HepG2 (cell line): ENCODE results near the gene SIRT7. TPM values are rescaled to one million over a fixed set of nuclear protein-coding genes. Genes with fewer than 3 reads are reported as not detected.

Experiments used
- AKAP8 ChIP-seq: sonication (generic); formaldehyde crosslinking; IDR thresholded peaks from 2 replicates; pipeline ENCODE4 v1.5.1; 2020; ENCODE audit warnings: mild to moderate bottlenecking, missing genetic modification reagents
- BRD4 ChIP-seq: sonication (generic); formaldehyde crosslinking; IDR thresholded peaks from 2 replicates; pipeline ENCODE4 v1.4.0; 2020; ENCODE audit warnings: missing genetic modification reagents
- CCAR2 ChIP-seq: fragments of 200-400 bp; formaldehyde crosslinking; optimal IDR thresholded peaks from 2 replicates; pipeline ENCODE3; 2018; ENCODE audit warnings: low read depth, mild to moderate bottlenecking, low read length, moderate library complexity
- EEA1 ChIP-seq: sonication (generic); formaldehyde crosslinking; IDR thresholded peaks from 2 replicates; pipeline ENCODE4 v1.5.1; 2020; ENCODE audit warnings: mild to moderate bottlenecking, missing genetic modification reagents, borderline replicate concordance
- EED ChIP-seq: sonication (generic); formaldehyde crosslinking; IDR thresholded peaks from 2 replicates; pipeline ENCODE4 v1.5.0; 2020; ENCODE audit warnings: mild to moderate bottlenecking, missing genetic modification reagents
- GTF2F1 ChIP-seq: fragments of 150-350 bp; IDR thresholded peaks from 2 replicates; pipeline ENCODE4 v1.6.1; 2014; ENCODE audit warnings: low read length
- HINFP ChIP-seq: sonication (generic); formaldehyde crosslinking; IDR thresholded peaks from 2 replicates; pipeline ENCODE4 v1.4.0; 2020; ENCODE audit warnings: low read depth, mild to moderate bottlenecking, missing genetic modification reagents
- KMT2B ChIP-seq: IDR thresholded peaks from 2 replicates; pipeline ENCODE4 v1.6.1; 2016; ENCODE audit warnings: missing genetic modification reagents, missing compliant biosample characterization
- MXD4 ChIP-seq: IDR thresholded peaks from 2 replicates; pipeline ENCODE4 v1.6.1; 2016; ENCODE audit warnings: mild to moderate bottlenecking, missing biosample characterization, missing genetic modification reagents
- RBFOX2 ChIP-seq: fragments of 200-400 bp; formaldehyde crosslinking; IDR thresholded peaks from 2 replicates; pipeline ENCODE4 v1.6.1; 2017; ENCODE audit warnings: low read depth, mild to moderate bottlenecking, low read length
- TAF1 ChIP-seq: sonication (generic); formaldehyde crosslinking; IDR thresholded peaks from 2 replicates; pipeline ENCODE4 v1.4.0; 2020; ENCODE audit warnings: missing genetic modification reagents
- ZFP41 ChIP-seq: sonication (generic); formaldehyde crosslinking; IDR thresholded peaks from 2 replicates; pipeline ENCODE4 v1.4.0; 2020; ENCODE audit warnings: mild to moderate bottlenecking, missing genetic modification reagents, borderline replicate concordance
- ZNF337 ChIP-seq: sonication (generic); formaldehyde crosslinking; IDR thresholded peaks from 2 replicates; pipeline ENCODE4 v1.5.1; 2020; ENCODE audit warnings: missing genetic modification reagents, low read depth, mild to moderate bottlenecking, borderline replicate concordance
- ZNF354B ChIP-seq: sonication (generic); formaldehyde crosslinking; IDR thresholded peaks from 2 replicates; pipeline ENCODE4 v1.8.0; 2022; ENCODE audit warnings: mild to moderate bottlenecking, missing genetic modification reagents
- ZNF564 ChIP-seq: sonication (generic); formaldehyde crosslinking; IDR thresholded peaks from 2 replicates; pipeline ENCODE4 v1.8.1; 2023; ENCODE audit warnings: mild to moderate bottlenecking, missing genetic modification reagents
- ZNF605 ChIP-seq: sonication (generic); formaldehyde crosslinking; IDR thresholded peaks from 2 replicates; pipeline ENCODE4 v1.8.0; 2022; ENCODE audit warnings: mild to moderate bottlenecking, missing genetic modification reagents
- ZNF691 ChIP-seq: sonication (generic); formaldehyde crosslinking; IDR thresholded peaks from 2 replicates; pipeline ENCODE4 v1.4.0; 2020; ENCODE audit warnings: missing genetic modification reagents, low read depth, mild to moderate bottlenecking, borderline replicate concordance
- polyA plus RNA-seq, 8 experiments: library from polyadenylated mRNA; depleted of rRNA in 3 of 8; stranded (reverse) in 7 of 8; unstranded in 1 of 8; fragments of >200 nt; fragmentation: Illumina TruSeq in 4 of 8; extraction: Trizol in 4 of 8; gene quantifications; 2 replicates each; pipeline versions ENCODE4 v1.2.1 to v1.2.3, GENCODE V29; 2011 to 2016; ENCODE audit warnings: low read depth in 4 of 8, missing spikeins in 1 of 8, mixed read lengths in 1 of 8; ENCODE audit not compliant: insufficient read depth in 1 of 8
- total RNA-seq, 5 experiments: library from RNA; depleted of rRNA; stranded (reverse); fragments of >200 nt; fragmentation: Illumina TruSeq; extraction: Trizol; gene quantifications; 2 replicates each; pipeline ENCODE4 v1.2.3, GENCODE V29; 2016; ENCODE audit warnings: low read depth in 1 of 5
- TF ChIP-seq, protein P1 (sequence below): sonication (generic); formaldehyde crosslinking; IDR thresholded peaks from 2 replicates; pipeline ENCODE4 v1.4.0; 2020; ENCODE audit warnings: low read depth, mild to moderate bottlenecking, missing genetic modification reagents
- TF ChIP-seq, protein P2 (sequence below): IDR thresholded peaks from 2 replicates; pipeline ENCODE4 v1.6.1; 2012; ENCODE audit warnings: low read length, improper control_type of control experiment
- TF ChIP-seq, protein P3 (sequence below): sonication (generic); formaldehyde crosslinking; IDR thresholded peaks from 2 replicates; pipeline ENCODE4 v1.4.0; 2020; ENCODE audit warnings: missing genetic modification reagents, borderline replicate concordance

The SIRT7 gene
- total and polyA plus RNA-seq, 2 of the 13 experiments (the other 11 are each of a cell fraction or from before 2014, with no cell fraction given), result 8.3 to 24.8 TPM

DNA sequence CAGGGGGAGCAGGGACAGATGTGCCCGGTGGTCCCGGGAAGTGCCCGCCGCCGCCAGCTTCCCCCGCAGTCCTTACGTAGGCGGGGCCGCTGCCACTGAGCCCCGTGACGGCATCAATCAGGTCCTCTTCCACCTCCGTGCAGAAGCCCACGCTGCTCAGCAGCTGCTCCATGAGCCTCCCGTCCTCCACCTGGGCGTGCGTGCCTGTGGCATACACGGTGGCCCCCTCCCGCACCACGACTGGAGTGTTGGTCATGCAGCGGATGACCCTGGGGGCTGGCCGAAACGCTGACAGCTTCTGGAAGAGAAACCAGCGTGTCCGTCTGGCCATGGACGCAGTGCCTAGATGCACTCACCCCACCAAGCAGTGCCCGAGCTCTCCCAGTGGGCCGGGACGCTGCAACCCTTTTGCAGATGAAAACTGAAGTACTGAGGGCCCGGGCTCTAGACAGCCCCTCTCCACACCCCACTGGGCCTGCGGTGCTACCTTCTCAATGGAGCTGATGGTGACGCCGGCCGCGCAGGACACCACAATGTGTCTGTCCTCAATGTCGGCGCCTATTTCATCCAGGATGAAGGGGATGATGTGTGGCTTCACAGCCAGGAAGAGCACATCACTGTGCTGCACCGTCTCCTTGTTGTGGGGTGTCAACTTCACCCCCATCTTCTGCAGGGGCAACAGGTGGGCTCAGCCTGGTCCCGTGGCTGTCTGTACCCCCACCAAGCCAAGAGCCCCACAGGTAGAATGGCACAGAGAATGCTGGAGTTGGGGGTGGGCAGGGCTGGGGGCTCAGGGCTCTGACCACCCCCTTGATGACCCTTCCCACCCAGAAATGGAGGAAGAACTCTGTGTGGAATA, 17.1 kb upstream of the SIRT7 start (continued):
- TF ChIP-seq ZFP41 (CRISPR knock-in tag), result no peak
- TF ChIP-seq RBFOX2, result peak; percentile 77
- no peak for TF ChIP-seq ZNF564 (CRISPR knock-in tag)
- no peak for TF ChIP-seq HINFP (CRISPR knock-in tag)
- no peak for TF ChIP-seq CCAR2
- TF ChIP-seq, protein P1, sequence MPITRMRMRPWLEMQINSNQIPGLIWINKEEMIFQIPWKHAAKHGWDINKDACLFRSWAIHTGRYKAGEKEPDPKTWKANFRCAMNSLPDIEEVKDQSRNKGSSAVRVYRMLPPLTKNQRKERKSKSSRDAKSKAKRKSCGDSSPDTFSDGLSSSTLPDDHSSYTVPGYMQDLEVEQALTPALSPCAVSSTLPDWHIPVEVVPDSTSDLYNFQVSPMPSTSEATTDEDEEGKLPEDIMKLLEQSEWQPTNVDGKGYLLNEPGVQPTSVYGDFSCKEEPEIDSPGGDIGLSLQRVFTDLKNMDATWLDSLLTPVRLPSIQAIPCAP, result no peak
- TF ChIP-seq EED (CRISPR knock-in tag), result no peak
- TF ChIP-seq ZNF691 (CRISPR knock-in tag), result 0 out of 2 replicates have a peak, but pooled peaks have one; percentile 24
- TF ChIP-seq, protein P2, sequence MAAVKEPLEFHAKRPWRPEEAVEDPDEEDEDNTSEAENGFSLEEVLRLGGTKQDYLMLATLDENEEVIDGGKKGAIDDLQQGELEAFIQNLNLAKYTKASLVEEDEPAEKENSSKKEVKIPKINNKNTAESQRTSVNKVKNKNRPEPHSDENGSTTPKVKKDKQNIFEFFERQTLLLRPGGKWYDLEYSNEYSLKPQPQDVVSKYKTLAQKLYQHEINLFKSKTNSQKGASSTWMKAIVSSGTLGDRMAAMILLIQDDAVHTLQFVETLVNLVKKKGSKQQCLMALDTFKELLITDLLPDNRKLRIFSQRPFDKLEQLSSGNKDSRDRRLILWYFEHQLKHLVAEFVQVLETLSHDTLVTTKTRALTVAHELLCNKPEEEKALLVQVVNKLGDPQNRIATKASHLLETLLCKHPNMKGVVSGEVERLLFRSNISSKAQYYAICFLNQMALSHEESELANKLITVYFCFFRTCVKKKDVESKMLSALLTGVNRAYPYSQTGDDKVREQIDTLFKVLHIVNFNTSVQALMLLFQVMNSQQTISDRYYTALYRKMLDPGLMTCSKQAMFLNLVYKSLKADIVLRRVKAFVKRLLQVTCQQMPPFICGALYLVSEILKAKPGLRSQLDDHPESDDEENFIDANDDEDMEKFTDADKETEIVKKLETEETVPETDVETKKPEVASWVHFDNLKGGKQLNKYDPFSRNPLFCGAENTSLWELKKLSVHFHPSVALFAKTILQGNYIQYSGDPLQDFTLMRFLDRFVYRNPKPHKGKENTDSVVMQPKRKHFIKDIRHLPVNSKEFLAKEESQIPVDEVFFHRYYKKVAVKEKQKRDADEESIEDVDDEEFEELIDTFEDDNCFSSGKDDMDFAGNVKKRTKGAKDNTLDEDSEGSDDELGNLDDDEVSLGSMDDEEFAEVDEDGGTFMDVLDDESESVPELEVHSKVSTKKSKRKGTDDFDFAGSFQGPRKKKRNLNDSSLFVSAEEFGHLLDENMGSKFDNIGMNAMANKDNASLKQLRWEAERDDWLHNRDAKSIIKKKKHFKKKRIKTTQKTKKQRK, result no peak
- no peak for TF ChIP-seq KMT2B (CRISPR knock-in tag)
- TF ChIP-seq EEA1 (CRISPR knock-in tag), result 0 out of 2 replicates have a peak, but pooled peaks have one; percentile 17
- TF ChIP-seq ZNF337 (CRISPR knock-in tag), result no peak
- peak; percentile 28; the same call in 1 of the 2 replicates for TF ChIP-seq TAF1 (CRISPR knock-in tag)
- TF ChIP-seq AKAP8 (CRISPR knock-in tag), result peak; percentile 70; the same call in 1 of the 2 replicates
- no peak for TF ChIP-seq MXD4
- no peak for TF ChIP-seq ZNF354B
- TF ChIP-seq, protein P3, sequence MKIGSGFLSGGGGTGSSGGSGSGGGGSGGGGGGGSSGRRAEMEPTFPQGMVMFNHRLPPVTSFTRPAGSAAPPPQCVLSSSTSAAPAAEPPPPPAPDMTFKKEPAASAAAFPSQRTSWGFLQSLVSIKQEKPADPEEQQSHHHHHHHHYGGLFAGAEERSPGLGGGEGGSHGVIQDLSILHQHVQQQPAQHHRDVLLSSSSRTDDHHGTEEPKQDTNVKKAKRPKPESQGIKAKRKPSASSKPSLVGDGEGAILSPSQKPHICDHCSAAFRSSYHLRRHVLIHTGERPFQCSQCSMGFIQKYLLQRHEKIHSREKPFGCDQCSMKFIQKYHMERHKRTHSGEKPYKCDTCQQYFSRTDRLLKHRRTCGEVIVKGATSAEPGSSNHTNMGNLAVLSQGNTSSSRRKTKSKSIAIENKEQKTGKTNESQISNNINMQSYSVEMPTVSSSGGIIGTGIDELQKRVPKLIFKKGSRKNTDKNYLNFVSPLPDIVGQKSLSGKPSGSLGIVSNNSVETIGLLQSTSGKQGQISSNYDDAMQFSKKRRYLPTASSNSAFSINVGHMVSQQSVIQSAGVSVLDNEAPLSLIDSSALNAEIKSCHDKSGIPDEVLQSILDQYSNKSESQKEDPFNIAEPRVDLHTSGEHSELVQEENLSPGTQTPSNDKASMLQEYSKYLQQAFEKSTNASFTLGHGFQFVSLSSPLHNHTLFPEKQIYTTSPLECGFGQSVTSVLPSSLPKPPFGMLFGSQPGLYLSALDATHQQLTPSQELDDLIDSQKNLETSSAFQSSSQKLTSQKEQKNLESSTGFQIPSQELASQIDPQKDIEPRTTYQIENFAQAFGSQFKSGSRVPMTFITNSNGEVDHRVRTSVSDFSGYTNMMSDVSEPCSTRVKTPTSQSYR (CRISPR knock-in tag), result no peak
- no peak for TF ChIP-seq ZNF605 (CRISPR knock-in tag)
- TF ChIP-seq GTF2F1, result no peak
- peak; percentile 67; the same call in 1 of the 2 replicates for TF ChIP-seq BRD4 (CRISPR knock-in tag)
